ENCODE data around the gene SIPA1L3.

Gene SIPA1L3

DNA sequence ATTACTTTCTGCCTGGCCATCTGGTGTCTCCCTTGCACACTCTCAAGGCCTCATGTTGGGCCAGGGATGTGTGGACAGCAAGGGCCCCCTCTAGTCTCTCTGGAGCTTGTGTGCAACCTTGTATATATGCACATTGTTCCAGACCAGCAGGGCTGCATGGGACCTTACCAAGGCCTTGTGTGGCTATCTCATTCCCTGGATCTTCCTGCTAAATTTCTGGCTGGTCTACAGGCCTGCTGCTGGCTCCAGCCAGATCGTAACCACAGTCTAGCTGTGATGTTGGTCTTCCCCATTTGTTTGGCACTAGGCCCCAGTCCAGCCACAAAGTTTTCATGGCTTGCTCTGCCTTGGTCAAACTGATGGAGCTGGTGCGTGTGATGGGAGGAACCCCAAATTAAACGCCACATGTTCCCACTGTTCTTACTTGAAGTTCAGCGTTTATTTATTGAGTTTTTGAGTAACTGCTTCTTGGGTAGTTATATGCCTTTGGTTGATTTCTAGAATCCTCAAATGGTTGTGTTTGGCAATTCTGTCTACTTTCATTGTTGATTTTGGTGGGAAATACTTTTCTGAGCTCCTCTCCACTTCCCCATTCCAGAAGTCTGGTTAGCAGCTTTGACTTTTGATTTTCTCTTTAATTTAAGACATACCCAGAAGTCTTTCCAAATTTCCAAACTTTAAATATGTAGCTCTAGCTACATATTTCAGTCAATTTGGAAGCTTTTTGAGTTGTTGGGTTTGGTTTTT is 56.4 kb downstream of the SIPA1L3 start:
- Histone ChIP-seq H3K4me1 (ENCODE audit: control insufficient read depth, insufficient read depth, low read length, poor library complexity, severe bottlenecking) (no peaks in the 10 kb centered on the region), H3K4me3 (ENCODE audit: extremely low read depth, insufficient read depth, low read length, poor library complexity, severe bottlenecking) (no peak overlapping the region), H3K9me3 (ENCODE audit: control insufficient read depth, low read length) (peaks cover 3% of the 10 kb centered on the region), H3K27ac (ENCODE audit: low read depth, low read length, severe bottlenecking) (no peak overlapping the region), H3K36me3 (ENCODE audit: control insufficient read depth, insufficient read depth, low read length) (no peaks in the 10 kb centered on the region)
- 97 to 98% methylated on average over 4 of the region's 4 CpGs for WGBS, 2 experiments (ENCODE audit: insufficient coverage in 2 of 2)

DNA sequence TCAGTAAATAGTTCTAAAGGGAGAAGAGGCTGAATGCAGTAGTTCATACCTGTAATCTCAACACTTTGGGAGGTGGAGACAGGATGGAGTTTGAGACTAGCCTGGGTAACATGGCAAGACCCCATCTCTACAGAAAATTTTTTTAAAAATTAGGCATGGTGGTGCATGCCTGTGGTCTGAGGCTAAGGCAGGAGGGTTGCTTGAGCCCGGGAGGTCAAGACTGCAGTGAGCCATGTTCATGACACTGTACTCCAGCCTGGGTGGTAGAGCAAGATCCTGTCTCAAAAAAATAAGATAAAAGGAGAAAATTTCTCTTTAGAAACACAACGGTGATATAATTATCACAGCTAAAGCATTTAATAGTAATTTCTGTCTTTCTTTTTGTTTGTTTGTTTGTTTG is 57.1 kb downstream of the SIPA1L3 start:
- peaks cover 3% of the 10 kb centered on the region for H3K9me3 ChIP-seq (ENCODE audit: control insufficient read depth, low read length)
- 91% methylated on average over 1 of the region's 2 CpGs; no CpG with 5 or more reads in 1 of the 2 experiments for WGBS, 2 experiments (ENCODE audit: insufficient coverage in 2 of 2)
- no peaks in the 10 kb centered on the region for H3K36me3 ChIP-seq (ENCODE audit: control insufficient read depth, insufficient read depth, low read length)
- H3K27ac ChIP-seq (ENCODE audit: low read depth, low read length, severe bottlenecking) = no peak overlapping the region
- H3K4me1 ChIP-seq (ENCODE audit: control insufficient read depth, insufficient read depth, low read length, poor library complexity, severe bottlenecking) = no peaks in the 10 kb centered on the region
- H3K4me3 ChIP-seq (ENCODE audit: extremely low read depth, insufficient read depth, low read length, poor library complexity, severe bottlenecking) = no peak overlapping the region

DNA sequence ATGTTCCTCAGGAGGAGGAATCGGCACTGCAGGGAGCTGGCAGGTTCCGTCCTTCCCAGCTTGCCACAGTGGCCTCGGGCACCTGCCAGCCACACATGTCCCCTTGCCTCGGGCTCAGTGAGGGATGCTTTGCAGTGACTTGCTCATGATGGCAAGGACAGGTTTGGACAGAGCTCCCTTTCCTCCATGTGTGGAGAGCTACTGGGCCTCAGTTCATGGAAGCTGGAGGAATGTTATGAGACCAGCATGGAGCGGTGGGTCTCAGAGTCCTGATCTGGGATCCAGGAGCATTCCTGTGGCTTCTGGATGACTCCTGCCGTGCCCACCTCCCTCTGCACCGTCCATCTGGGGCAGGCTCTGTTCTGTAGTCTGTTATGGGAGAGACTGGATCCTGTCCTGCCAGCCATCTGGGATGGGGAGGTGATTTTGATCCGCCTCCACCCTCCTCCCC is 59.2 kb downstream of the SIPA1L3 start:
- Histone ChIP-seq H3K9me3 (ENCODE audit: control insufficient read depth, low read length) (peaks cover 12% of the 10 kb centered on the region), H3K36me3 (ENCODE audit: control insufficient read depth, insufficient read depth, low read length) (no peaks in the 10 kb centered on the region), H3K27ac (ENCODE audit: low read depth, low read length, severe bottlenecking) (no peak overlapping the region), H3K4me3 (ENCODE audit: extremely low read depth, insufficient read depth, low read length, poor library complexity, severe bottlenecking) (no peak overlapping the region), H3K4me1 (ENCODE audit: control insufficient read depth, insufficient read depth, low read length, poor library complexity, severe bottlenecking) (no peaks in the 10 kb centered on the region)
- 76 to 87% methylated on average over 5 of the region's 8 CpGs for WGBS, 2 experiments (ENCODE audit: insufficient coverage in 2 of 2)

DNA sequence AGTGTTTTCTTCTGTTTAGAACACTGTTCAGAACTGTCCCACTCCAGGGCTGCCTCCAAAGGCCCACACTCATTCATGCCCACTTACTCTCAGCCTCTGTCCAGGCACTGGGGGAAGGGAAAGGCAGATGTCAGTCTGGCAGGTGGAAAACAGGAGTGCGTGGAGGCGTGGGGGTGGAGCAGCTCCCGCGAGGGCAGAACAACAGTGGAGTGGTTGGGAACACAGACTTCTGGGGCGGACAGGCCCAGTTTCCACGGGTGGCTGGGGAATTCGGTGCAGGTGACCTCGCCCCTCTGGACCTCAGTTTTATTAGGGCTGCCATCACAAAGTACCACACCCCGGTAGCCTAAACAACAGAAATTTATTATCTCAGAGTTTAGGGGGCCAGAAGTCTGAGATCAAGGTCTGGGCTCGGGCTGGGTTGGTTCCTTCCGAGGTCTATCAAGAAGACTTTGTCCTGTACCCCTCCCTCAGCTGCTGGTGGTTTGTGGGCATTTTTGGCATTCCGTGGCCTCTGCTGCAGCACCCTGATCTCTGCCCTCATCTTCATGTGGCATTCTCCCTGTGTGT is 59.7 kb downstream of the SIPA1L3 start:
- Histone ChIP-seq H3K9me3 (ENCODE audit: control insufficient read depth, low read length) (peaks cover 11% of the 10 kb centered on the region), H3K4me1 (ENCODE audit: control insufficient read depth, insufficient read depth, low read length, poor library complexity, severe bottlenecking) (no peaks in the 10 kb centered on the region), H3K4me3 (ENCODE audit: extremely low read depth, insufficient read depth, low read length, poor library complexity, severe bottlenecking) (no peak overlapping the region), H3K36me3 (ENCODE audit: control insufficient read depth, insufficient read depth, low read length) (no peaks in the 10 kb centered on the region), H3K27ac (ENCODE audit: low read depth, low read length, severe bottlenecking) (no peak overlapping the region)
- WGBS, 2 experiments (ENCODE audit: insufficient coverage in 2 of 2) = 83 to 86% methylated on average over 5 to 10 of the region's 12 CpGs

DNA sequence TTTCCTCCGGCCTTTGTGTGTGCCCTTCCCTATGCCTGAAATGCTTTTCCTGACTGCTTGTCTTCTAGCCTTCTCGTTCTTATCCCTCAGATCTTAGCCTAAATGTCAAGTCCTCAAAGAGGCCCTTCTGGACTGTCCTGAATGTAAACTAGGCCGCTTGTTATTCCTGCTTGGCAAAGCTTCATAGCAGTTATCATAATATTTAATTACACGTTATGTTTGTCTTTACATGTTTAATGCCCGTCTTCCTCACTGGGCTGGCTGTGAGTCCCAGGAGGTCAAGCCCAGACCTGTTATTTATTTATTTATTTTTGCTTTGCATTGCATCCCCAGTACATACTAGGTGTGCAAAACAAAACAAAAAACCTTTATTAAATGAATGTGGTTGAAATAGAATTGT is 62.7 kb downstream of the SIPA1L3 start:
- 95 to 96% methylated on average over 3 to 5 of the region's 5 CpGs for WGBS, 2 experiments (ENCODE audit: insufficient coverage in 2 of 2)
- Histone ChIP-seq H3K4me3 (ENCODE audit: extremely low read depth, insufficient read depth, low read length, poor library complexity, severe bottlenecking) (no peak overlapping the region), H3K36me3 (ENCODE audit: control insufficient read depth, insufficient read depth, low read length) (no peaks in the 10 kb centered on the region), H3K9me3 (ENCODE audit: control insufficient read depth, low read length) (peaks cover 11% of the 10 kb centered on the region), H3K4me1 (ENCODE audit: control insufficient read depth, insufficient read depth, low read length, poor library complexity, severe bottlenecking) (no peaks in the 10 kb centered on the region), H3K27ac (ENCODE audit: low read depth, low read length, severe bottlenecking) (no peak overlapping the region)

DNA sequence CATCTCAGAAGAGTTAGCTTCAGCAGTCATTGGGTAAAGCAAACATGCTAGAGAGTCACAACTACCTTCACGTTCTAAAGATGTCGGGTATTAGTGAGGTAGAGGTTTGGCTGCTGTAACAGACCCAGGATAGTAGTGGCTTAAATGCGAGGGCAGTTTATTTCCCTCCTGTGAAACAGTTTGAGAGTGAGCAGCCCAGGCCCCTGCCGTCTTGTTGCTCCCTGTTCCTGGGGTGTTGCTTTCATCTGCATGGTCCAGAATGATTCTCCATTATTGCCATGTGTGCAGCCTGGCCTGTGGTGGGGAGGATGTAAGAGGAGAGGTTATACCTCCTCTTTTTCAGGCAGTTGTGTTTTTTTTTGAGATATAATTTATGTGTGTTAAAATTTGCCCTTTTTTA is 63.7 kb downstream of the SIPA1L3 start:
- Histone ChIP-seq H3K27ac (ENCODE audit: low read depth, low read length, severe bottlenecking) (no peak overlapping the region), H3K9me3 (ENCODE audit: control insufficient read depth, low read length) (peaks cover 11% of the 10 kb centered on the region), H3K4me1 (ENCODE audit: control insufficient read depth, insufficient read depth, low read length, poor library complexity, severe bottlenecking) (no peaks in the 10 kb centered on the region), H3K36me3 (ENCODE audit: control insufficient read depth, insufficient read depth, low read length) (no peaks in the 10 kb centered on the region), H3K4me3 (ENCODE audit: extremely low read depth, insufficient read depth, low read length, poor library complexity, severe bottlenecking) (no peak overlapping the region)
- WGBS, 2 experiments (ENCODE audit: insufficient coverage in 2 of 2) = 89 to 94% methylated on average over 4 of the region's 4 CpGs

DNA sequence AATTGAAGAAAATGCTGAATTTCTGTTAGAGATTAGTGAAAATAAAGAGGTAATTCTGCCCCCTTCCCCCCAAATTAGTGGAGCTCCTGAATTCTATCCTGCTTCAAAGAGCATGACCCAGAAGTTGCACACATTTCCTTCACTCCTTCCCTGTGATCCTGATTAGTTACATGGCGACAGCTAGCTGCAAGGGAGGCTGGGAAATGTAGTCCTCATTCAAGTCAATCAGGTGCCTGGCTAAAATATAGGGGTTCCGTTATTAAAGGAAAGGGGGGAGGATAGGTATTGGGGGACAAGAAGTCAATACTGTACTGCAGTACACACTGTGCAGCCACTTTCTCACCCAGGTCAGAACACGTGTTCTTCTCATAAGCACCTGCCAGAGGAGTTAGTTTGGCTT is 65.8 kb downstream of the SIPA1L3 start:
- Histone ChIP-seq H3K4me3 (ENCODE audit: extremely low read depth, insufficient read depth, low read length, poor library complexity, severe bottlenecking) (no peak overlapping the region), H3K4me1 (ENCODE audit: control insufficient read depth, insufficient read depth, low read length, poor library complexity, severe bottlenecking) (no peaks in the 10 kb centered on the region), H3K9me3 (ENCODE audit: control insufficient read depth, low read length) (peaks cover 11% of the 10 kb centered on the region), H3K36me3 (ENCODE audit: control insufficient read depth, insufficient read depth, low read length) (no peaks in the 10 kb centered on the region), H3K27ac (ENCODE audit: low read depth, low read length, severe bottlenecking) (no peak overlapping the region)
- 100% methylated on average over 1 of the region's 3 CpGs; no CpG with 5 or more reads in 1 of the 2 experiments for WGBS, 2 experiments (ENCODE audit: insufficient coverage in 2 of 2)

DNA sequence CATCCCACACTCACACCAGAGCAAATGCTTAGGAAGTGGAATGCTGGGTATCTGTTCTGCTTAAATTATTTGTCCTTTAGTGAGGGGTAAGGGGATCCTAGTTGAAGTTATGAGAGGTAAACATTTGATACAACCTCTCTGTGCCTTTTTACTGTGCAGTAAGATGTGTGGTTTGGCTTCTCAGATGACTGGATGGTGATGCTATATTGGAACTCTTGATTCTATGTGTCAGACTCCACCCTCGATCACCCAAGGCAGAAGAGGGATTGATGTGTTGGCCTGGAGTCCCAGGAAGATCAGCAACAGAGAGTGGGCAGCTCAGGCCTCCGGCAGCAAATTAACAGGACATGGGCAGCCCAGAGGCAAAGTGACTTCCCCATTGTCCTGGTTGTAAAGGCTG is 66.7 kb downstream of the SIPA1L3 start:
- no peaks in the 10 kb centered on the region for H3K4me1 ChIP-seq (ENCODE audit: control insufficient read depth, insufficient read depth, low read length, poor library complexity, severe bottlenecking)
- no peak overlapping the region for H3K27ac ChIP-seq (ENCODE audit: low read depth, low read length, severe bottlenecking)
- H3K9me3 ChIP-seq (ENCODE audit: control insufficient read depth, low read length) = peaks cover 11% of the 10 kb centered on the region
- WGBS, 2 experiments (ENCODE audit: insufficient coverage in 2 of 2) = 100% methylated on average over 1 to 2 of the region's 2 CpGs
- no peak overlapping the region for H3K4me3 ChIP-seq (ENCODE audit: extremely low read depth, insufficient read depth, low read length, poor library complexity, severe bottlenecking)
- no peaks in the 10 kb centered on the region for H3K36me3 ChIP-seq (ENCODE audit: control insufficient read depth, insufficient read depth, low read length)

DNA sequence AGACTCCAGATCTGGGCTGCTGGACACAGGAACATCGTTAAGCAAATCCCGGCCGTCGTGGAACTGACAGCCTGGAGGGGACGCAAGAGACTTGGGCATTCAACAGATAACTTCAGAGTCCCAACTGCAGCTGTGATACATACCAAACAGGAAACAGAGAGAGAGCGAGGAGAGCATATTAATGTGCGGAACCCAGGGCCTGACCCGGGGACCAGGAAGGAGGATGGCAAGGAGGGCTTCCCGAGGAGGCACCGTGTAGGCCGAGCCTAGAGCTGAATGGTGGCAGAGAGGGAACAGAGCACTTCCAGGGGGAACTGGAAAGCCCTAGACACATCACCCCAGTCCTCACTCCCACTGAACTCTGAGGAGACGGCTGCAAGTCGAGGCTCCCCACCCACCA is 68.1 kb downstream of the SIPA1L3 start:
- Histone ChIP-seq H3K4me1 (ENCODE audit: control insufficient read depth, insufficient read depth, low read length, poor library complexity, severe bottlenecking) (peaks cover 7% of the 10 kb centered on the region), H3K36me3 (ENCODE audit: control insufficient read depth, insufficient read depth, low read length) (no peaks in the 10 kb centered on the region), H3K4me3 (ENCODE audit: extremely low read depth, insufficient read depth, low read length, poor library complexity, severe bottlenecking) (no peak overlapping the region), H3K27ac (ENCODE audit: low read depth, low read length, severe bottlenecking) (no peak overlapping the region), H3K9me3 (ENCODE audit: control insufficient read depth, low read length) (peaks cover 11% of the 10 kb centered on the region)
- 94 to 96% methylated on average over 10 to 13 of the region's 13 CpGs for WGBS, 2 experiments (ENCODE audit: insufficient coverage in 2 of 2)

DNA sequence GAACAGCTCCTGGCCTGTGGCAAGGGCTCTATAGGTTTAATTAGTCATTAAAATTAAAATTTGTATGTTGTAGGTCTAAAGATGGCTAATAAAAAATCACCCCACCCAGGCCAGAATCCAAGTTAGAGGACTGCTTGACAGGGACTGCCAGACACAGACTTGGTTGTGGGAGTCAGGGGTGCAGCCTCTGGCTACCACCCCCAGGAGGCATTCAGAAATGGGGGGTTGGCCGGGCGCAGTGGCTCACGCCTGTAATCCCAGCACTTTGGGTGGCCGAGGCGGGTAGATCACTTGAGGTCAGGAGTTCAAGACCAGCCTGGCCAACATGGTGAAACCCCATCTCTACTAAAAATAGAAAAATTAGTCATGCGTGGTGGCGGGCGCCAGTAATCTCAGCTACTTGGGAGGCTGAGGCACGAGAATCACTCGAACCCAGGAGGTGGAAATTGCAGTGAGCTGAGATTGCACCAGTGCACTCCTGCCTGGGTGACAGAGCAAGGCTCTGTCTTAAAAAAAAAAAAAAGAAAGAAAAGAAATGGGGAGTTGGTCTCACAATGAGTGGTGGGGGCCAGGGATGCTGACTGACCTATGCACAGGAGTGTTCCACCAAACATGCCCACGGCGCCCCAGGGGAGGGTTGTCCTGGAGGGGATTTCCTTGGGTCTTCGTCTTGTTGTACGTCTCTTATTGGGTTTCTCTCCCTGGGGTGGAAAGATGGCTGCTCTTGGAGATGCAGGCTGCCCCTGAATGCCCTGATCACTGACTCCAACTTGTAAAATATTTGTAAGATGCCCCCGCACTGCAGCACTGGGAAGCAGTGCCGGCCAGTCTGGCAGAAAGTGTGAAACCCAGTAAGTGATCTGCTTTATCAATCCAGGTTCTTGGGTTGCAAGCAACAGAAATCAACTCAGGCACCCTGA is 68.8 kb downstream of the SIPA1L3 start:
- 96 to 99% methylated on average over 14 of the region's 16 CpGs for WGBS, 2 experiments (ENCODE audit: insufficient coverage in 2 of 2)
- no peak overlapping the region for H3K4me3 ChIP-seq (ENCODE audit: extremely low read depth, insufficient read depth, low read length, poor library complexity, severe bottlenecking)
- no peak overlapping the region for H3K27ac ChIP-seq (ENCODE audit: low read depth, low read length, severe bottlenecking)
- H3K4me1 ChIP-seq (ENCODE audit: control insufficient read depth, insufficient read depth, low read length, poor library complexity, severe bottlenecking) = peaks cover 13% of the 10 kb centered on the region
- peaks cover 4% of the 10 kb centered on the region for H3K9me3 ChIP-seq (ENCODE audit: control insufficient read depth, low read length)
- H3K36me3 ChIP-seq (ENCODE audit: control insufficient read depth, insufficient read depth, low read length) = no peaks in the 10 kb centered on the region
